ENCODE results near the gene CYTH3.
"Not testable (repeated sequence)": the region's sequence is repeated elsewhere in the genome, so short reads cannot be mapped to it uniquely, and the experiment has no call there.

The CYTH3 gene

DNA sequence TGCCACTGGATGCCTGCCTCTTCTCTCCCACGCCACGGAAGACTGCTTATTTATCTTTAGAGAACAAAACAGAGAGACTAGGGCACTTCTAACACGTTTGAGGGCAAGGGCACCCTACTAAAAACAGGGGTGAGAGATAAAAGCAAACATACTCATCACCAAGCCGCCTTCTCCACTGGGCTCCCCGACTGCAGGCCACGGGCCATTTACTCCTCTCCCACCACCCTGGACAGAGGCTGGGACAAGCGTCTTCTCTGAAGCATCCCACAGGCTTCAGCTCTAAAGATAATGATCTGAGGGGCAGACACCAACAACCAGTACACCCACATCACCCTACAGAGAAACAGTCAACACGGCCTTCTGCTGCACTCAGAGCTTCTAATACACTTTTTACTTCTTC lies 78.7 kb downstream of the CYTH3 start:
- Histone ChIP-seq H3K9me3 (ENCODE audit: control insufficient read depth, insufficient read depth, low read length) (no peaks in the 10 kb centered on the region), H3K9ac (ENCODE audit: low read depth, low read length) (no peak overlapping the region), H3K36me3 (ENCODE audit: insufficient read depth, low read length) (no peaks in the 10 kb centered on the region)

DNA sequence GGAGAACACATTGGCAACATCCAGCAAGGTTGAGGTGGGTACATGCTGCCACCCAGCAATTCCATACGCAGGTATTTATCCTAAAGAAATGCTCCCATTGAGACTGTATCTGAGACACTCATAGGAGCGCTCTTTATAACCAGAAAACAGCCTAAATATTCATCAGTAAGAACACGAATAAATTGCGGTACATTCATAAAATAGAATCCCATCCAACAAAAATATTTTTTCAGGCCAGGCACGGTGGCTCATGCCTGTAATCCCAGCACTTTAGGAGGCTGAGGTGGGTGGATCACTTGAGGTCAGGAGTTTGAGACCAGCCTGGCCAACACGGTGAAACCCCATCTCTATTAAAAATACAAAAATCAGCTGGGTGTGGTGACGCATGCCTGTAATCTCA lies 81.9 kb downstream of the CYTH3 start:
- H3K4me1 ChIP-seq (ENCODE audit: insufficient read depth, low read length); H3K9ac ChIP-seq (ENCODE audit: low read depth, low read length); H3K36me3 ChIP-seq (ENCODE audit: insufficient read depth, low read length); H3K9me3 ChIP-seq (ENCODE audit: control insufficient read depth, insufficient read depth, low read length): not testable (repeated sequence)

More for the DNA sequence above, 78.7 kb downstream of the CYTH3 start:
- H3K4me1 ChIP-seq (ENCODE audit: insufficient read depth, low read length), result peaks cover 12% of the 10 kb centered on the region; the same call in 1 of the 2 replicates

DNA sequence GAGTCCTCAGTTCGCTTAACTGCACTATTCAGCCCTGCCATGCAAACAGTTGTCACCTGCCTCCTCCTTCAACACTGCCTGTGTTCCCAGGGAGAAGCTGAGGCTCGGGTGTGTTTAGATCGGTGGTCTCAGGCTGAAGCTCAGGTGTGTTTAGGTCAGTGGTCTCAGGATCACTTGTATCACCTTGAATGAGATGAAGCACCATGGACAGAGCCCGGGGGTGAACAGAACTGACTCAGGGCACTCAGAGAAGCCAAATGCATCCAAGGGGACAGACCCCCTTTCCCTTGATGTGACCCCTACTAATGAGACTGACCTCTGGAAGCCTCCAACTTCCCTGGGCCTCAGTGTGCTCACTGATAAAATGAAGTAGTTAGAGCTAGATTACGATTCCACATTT lies 84.0 kb downstream of the CYTH3 start:
- Histone ChIP-seq H3K36me3 (ENCODE audit: insufficient read depth, low read length) (no peaks in the 10 kb centered on the region), H3K9me3 (ENCODE audit: control insufficient read depth, insufficient read depth, low read length) (no peaks in the 10 kb centered on the region), H3K4me1 (ENCODE audit: insufficient read depth, low read length) (peaks cover under 1% of the 10 kb centered on the region; the same call in 1 of the 2 replicates), H3K9ac (ENCODE audit: low read depth, low read length) (no peak overlapping the region)

DNA sequence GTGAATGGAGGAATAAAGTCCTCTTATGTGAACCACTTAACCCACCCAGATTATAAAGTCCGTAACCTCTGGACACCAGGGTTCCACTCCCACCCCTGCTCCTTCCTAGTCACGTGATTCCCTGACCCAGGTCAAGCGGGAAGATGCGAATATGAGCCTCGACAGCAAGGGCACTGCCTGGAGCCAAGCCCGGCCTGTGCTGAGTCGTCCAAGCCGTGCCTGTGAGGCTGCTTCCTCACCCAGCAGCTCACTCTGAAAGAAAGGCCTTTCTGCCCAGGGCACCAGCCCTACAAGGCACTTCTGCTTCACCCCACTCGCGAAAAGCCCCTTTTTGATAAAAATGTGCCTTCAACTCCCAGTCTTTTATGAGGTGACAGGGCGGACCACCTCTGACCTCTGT lies 85.8 kb downstream of the CYTH3 start:
- no peaks in the 10 kb centered on the region for H3K9me3 ChIP-seq (ENCODE audit: control insufficient read depth, insufficient read depth, low read length)
- no peaks in the 10 kb centered on the region for H3K4me1 ChIP-seq (ENCODE audit: insufficient read depth, low read length)
- no peak overlapping the region for H3K9ac ChIP-seq (ENCODE audit: low read depth, low read length)
- no peaks in the 10 kb centered on the region for H3K36me3 ChIP-seq (ENCODE audit: insufficient read depth, low read length)

DNA sequence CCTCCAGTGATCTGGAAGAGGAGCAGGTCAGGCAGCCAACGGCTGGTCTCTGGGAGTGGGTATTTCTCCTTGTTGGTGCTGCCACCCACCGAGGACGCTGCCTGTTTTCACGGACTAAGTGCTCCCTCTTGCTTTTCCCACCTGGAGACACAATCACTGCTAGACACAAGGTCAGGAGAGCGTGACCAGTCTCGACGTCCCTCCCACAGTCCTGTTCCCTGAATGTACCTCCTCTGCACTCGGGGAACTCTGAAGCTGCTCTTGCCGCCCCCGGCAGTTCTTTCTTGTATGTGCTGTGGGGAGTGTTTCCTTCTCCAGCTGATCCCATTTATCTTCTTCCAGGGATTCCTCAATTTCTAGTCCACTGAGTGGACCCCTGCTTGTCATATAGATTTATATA lies 89.4 kb downstream of the CYTH3 start:
- Histone ChIP-seq H3K9me3 (ENCODE audit: control insufficient read depth, insufficient read depth, low read length) (no peaks in the 10 kb centered on the region), H3K36me3 (ENCODE audit: insufficient read depth, low read length) (no peaks in the 10 kb centered on the region), H3K9ac (ENCODE audit: low read depth, low read length) (no peak overlapping the region), H3K4me1 (ENCODE audit: insufficient read depth, low read length) (no peaks in the 10 kb centered on the region)

DNA sequence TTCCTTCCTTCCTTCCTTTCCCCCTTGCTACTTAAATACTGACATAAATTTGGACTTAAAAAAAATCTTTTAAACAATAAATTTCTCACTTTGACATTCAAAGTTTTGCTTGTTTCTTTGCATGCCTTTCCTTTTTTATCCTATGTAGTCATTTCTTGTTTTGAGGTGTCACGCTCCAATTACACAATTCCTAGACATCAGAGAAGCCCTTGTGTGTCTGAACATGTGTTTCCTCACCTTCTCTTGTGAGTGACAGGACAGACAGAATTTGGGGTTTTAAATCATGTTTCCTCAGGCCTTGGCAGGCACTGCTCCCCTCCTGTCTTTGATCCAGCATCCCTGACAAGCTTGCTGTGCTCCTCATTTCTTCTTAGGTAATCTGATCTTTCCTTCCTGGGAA lies 91.3 kb downstream of the CYTH3 start:
- Histone ChIP-seq H3K4me1 (ENCODE audit: insufficient read depth, low read length) (no peaks in the 10 kb centered on the region), H3K9ac (ENCODE audit: low read depth, low read length) (no peak overlapping the region), H3K9me3 (ENCODE audit: control insufficient read depth, insufficient read depth, low read length) (no peaks in the 10 kb centered on the region), H3K36me3 (ENCODE audit: insufficient read depth, low read length) (no peaks in the 10 kb centered on the region)

DNA sequence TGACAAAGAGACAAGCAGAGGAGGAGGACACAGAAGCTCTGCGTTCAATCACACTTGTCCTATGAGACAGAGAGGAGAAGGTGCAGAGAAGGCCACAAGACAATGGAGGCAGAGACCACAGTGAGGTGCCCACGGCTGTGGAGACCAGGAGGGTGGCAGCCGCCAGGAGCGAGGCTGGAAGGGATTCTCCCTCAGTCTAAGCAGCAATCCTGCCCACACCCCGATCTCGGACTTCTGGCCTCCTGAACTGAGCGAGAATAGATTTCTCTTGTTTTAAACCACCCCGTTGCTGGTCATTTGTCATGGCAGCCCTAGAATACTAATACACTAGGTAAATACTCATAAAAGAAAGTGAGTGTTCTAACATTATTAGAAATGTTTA lies 92.1 kb downstream of the CYTH3 start:
- H3K9ac ChIP-seq (ENCODE audit: low read depth, low read length), result no peak overlapping the region
- H3K36me3 ChIP-seq (ENCODE audit: insufficient read depth, low read length), result no peaks in the 10 kb centered on the region
- H3K4me1 ChIP-seq (ENCODE audit: insufficient read depth, low read length), result no peaks in the 10 kb centered on the region
- no peaks in the 10 kb centered on the region for H3K9me3 ChIP-seq (ENCODE audit: control insufficient read depth, insufficient read depth, low read length)

DNA sequence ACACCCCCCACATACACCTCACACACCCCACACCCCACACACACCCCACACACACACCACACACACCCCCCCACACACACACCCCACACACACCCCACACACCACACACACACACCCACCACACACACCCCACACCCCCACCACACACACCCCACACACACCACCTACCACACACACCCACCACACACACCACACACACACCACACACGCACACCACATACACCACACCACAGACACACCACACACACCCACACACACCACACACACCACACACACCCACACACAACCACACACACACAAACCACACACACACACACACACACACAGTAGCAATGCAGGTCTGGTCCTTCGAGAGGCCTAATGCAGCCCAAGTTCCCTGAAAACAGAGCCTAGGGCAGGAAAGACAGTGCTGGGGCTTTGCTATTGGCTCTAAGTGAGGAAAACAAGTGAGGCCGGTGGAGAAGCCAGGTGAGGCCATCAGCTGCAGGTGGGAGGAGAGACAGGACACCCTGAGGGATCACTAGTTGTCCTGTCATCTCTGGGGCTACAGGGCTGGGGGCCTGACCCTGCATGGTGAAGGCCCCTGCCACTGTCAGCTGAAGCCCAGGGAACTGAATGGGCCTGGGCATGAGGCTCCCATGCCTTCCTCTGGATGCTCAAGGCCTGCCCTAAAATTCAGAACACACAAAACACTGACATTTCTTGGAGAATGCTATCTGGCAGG lies 92.6 kb downstream of the CYTH3 start:
- no peaks in the 10 kb centered on the region for H3K36me3 ChIP-seq (ENCODE audit: insufficient read depth, low read length)
- H3K4me1 ChIP-seq (ENCODE audit: insufficient read depth, low read length), result no peaks in the 10 kb centered on the region
- H3K9ac ChIP-seq (ENCODE audit: low read depth, low read length), result no peak overlapping the region
- H3K9me3 ChIP-seq (ENCODE audit: control insufficient read depth, insufficient read depth, low read length), result no peaks in the 10 kb centered on the region

DNA sequence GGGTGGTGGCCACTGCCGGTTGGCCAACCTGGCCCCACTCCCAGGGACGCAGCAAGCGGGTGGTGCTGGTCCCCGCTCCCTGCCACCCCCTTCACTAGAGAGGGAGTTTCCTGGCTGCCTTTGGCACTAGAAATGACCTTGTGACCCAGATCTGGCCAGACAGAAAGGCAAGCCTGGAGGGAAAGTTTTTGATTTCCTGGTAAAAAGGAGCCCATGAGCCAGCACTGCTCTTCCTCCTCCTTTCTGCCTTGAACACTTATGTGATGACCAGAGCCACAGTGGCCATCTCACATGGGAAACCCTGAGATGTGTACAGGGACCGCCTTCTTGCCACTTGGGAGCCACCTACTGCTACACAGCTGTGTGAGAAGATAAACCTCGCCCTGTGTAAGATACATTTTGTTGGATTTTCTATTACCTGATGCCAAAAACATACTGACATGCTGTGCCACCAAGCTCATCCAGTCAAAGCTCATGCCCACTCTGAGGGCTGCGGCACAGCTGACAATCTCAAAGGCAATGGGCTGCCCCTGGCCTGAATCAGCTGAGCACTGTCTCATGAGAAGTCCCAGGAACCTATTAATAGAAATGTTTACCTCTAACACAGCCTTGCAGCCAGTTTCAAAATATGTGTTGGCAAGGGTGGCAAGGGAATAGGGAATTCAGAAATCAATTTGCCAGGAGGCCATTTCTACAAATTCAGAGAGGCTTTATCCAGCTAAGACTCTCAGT lies 94.0 kb downstream of the CYTH3 start:
- no peaks in the 10 kb centered on the region for H3K4me1 ChIP-seq (ENCODE audit: insufficient read depth, low read length)
- H3K9ac ChIP-seq (ENCODE audit: low read depth, low read length), result no peak overlapping the region
- H3K36me3 ChIP-seq (ENCODE audit: insufficient read depth, low read length), result no peaks in the 10 kb centered on the region
- no peaks in the 10 kb centered on the region for H3K9me3 ChIP-seq (ENCODE audit: control insufficient read depth, insufficient read depth, low read length)

DNA sequence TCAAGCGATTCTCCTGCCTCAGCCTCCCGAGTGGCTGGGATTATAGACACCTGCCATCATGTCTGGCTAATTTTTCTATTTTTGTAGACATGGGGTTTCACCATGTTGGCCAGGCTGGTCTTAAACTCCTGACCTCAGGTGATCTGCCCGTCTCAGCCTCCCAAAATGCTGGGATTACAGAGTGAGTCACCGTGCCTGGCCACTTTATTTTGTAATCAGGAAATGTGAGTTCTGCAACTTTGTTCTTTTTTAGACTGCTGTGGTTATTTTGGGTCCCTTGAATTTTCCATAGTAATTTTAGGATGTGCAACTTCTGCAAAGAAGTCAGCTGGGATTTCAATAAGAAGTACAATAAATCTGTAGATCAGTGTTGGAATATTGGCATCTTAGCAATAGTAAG lies 96.8 kb downstream of the CYTH3 start:
- Histone ChIP-seq H3K9ac (ENCODE audit: low read depth, low read length) (no peak overlapping the region), H3K4me1 (ENCODE audit: insufficient read depth, low read length) (peaks cover 12% of the 10 kb centered on the region; the same call in 1 of the 2 replicates), H3K9me3 (ENCODE audit: control insufficient read depth, insufficient read depth, low read length) (no peaks in the 10 kb centered on the region), H3K36me3 (ENCODE audit: insufficient read depth, low read length) (no peaks in the 10 kb centered on the region)

DNA sequence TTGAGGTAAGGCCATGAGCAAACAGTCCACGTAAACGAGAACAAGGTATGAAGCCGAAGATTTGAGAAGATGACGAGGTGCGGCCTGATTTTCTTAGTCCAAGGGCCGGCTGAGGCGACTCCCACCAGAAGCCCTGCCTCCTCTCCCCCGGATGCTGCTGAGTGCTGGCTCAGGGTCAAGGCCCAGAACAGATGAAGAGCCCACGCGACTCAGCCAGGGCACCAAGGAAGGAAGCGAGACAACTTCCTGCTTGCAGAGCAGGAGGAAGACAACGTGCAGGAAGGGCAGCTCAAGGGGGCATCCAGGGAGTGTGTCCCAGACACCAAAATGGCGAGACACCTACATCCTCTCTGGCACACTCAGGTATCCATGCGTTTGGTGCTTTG lies 99.5 kb downstream of the CYTH3 start:
- no peaks in the 10 kb centered on the region for H3K36me3 ChIP-seq (ENCODE audit: insufficient read depth, low read length)
- no peaks in the 10 kb centered on the region for H3K9me3 ChIP-seq (ENCODE audit: control insufficient read depth, insufficient read depth, low read length)
- no peak overlapping the region for H3K9ac ChIP-seq (ENCODE audit: low read depth, low read length)
- H3K4me1 ChIP-seq (ENCODE audit: insufficient read depth, low read length), result peaks cover 12% of the 10 kb centered on the region; the same call in 1 of the 2 replicates

DNA sequence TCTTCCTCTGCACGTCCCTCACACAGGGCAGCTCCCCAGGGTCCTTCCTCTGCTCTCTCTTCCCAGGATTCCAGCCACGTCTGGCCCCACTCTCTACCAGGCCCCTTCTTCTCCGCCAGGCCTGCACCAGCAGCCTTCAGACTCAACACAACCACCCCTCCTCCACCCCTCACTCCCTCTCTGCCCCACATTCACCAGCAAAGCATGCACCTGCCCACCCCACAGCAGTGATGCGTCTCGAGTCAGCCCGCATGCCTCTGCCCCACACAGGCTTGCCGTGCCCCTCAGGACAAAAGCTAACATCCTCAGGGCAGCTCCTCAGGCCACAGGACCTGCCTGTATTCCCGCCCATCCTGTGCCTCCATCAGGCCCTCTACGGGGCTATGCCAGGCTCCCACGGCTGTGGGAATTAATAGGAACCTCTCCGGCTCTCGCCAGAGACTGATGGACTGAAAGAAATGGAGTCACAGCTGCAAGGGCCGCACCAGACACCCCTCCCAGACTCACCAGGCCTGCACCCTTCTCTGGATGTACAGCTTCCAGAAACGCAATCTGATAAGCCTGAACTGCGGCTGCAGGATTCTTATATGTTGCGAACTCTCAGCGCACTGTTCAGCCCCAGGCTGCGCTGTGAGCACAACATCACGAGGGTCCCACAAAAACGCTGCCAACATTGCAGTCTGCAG lies 100.1 kb downstream of the CYTH3 start:
- peaks cover 12% of the 10 kb centered on the region; the same call in 1 of the 2 replicates for H3K4me1 ChIP-seq (ENCODE audit: insufficient read depth, low read length)
- H3K9ac ChIP-seq (ENCODE audit: low read depth, low read length), result no peak overlapping the region
- no peaks in the 10 kb centered on the region for H3K9me3 ChIP-seq (ENCODE audit: control insufficient read depth, insufficient read depth, low read length)
- no peaks in the 10 kb centered on the region for H3K36me3 ChIP-seq (ENCODE audit: insufficient read depth, low read length)

DNA sequence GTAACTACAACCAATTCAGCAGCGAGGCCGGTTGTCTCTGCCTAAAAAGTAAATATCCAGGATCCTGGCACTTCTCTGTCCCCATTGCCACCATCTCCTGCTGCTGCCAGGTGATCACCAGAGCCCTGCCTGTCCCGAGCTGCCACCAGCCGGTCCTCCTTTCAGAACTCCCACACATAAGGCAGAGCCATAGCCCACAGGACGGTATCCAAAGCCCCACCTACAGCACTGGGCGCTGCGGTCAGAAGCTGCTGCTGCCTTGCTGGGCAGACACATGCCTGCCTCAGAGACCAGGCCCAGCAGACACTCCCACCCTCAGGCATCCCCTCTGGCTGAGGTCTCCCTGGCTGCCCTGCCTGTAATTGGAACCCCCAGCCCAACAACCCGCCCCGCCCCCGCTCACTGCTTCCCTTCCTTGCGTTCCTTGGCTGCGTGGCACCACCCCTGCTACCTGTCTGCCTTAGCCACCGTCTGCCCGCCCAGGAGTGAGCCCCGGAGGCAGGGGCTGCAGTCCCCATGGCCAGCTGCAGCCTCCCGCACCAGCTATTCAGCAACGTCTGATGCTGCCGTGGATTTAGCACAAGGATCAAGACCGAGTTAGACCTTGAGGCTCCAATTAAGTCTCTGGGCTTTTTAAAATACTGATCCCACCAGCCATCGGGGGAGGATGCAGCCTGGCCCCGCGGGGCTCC lies 100.7 kb downstream of the CYTH3 start:
- peaks cover 12% of the 10 kb centered on the region; the same call in 1 of the 2 replicates for H3K4me1 ChIP-seq (ENCODE audit: insufficient read depth, low read length)
- no peak overlapping the region for H3K9ac ChIP-seq (ENCODE audit: low read depth, low read length)
- no peaks in the 10 kb centered on the region for H3K9me3 ChIP-seq (ENCODE audit: control insufficient read depth, insufficient read depth, low read length)
- no peaks in the 10 kb centered on the region for H3K36me3 ChIP-seq (ENCODE audit: insufficient read depth, low read length)
